ENCODE data around the gene MMP17.

MMP17 gene

DNA sequence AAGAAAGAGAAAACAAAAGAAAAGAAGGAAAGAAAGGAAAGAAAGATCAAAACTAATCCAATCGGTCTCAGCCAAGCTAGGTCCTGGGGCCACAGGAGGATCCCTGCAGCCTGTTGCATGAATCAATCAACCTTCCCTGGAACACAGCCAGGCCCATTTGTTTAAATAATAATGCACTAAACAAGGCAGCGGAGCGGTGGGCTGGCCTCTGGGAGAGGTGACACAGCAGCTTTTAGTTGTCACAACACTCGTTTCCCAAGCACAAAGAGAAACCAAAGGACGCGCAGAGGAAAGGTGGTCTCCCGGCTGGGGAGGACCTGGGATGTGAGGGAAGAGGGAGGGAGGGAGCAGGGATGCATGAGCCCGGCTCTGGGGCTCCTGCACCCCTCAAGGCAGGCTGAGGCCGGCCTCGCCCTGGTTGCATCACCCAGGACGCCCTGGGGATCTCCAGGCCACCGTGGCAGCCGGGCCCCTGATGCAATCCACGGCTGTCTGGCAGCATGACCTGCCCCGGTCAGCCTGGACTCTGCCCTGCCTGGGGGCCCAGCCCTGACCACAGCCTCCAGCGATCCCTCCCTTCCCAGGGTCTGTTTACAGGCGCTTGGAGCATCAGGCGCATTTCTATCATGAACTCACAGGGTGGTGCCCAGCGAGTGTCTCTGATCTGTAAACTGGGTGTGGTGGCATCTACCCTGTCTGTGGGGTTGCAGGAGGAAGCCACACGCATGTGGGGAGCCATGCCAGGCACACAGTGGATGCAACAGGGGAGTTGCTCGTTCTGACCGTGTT, 32.5 kb downstream of the MMP17 start:
- DNase-seq (ENCODE audit: low read depth) = peak; percentile 49
- H3K4me3 ChIP-seq (replicated peaks; ENCODE audit: low read depth, low read length) = no peak overlapping the region
- no peak for TF ChIP-seq CTCF (IDR thresholded peaks at IDR 0.05; ENCODE audit: low read length, missing control alignments)

GRCh38 chr12:131861261-131862083, 33.3 kb downstream of the MMP17 start:
- TF ChIP-seq CTCF (IDR thresholded peaks at IDR 0.05; ENCODE audit: low read length, missing control alignments) = no peak
- DNase-seq (ENCODE audit: low read depth) = no peak
- H3K4me3 ChIP-seq (replicated peaks; ENCODE audit: low read depth, low read length) = no peak overlapping the region

DNA sequence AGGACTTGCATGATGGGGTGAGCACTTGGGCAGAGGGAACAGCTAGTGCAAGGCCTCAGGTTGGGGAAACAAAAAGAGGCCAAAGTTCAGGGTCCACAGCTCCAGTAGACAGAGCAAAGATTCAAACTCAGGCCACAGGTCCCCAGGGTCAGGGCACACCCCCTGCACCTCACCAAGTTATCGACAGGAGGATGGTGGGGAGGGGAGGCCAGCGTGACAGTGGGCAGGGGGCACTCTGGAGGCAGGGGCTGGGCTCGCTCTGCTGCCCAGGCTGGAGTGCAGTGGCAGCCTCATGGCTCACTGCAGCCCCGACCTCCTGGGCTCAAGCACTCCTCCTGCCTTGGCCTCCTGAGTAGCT, 33.9 kb downstream of the MMP17 start:
- no peak for TF ChIP-seq CTCF (IDR thresholded peaks at IDR 0.05; ENCODE audit: low read length, missing control alignments)

GRCh38 chr12:131862600-131862993, 34.4 kb downstream of the MMP17 start:
- DNase-seq (ENCODE audit: low read depth) = no peak
- H3K4me3 ChIP-seq (replicated peaks; ENCODE audit: low read depth, low read length) = no peak overlapping the region
- TF ChIP-seq CTCF (IDR thresholded peaks at IDR 0.05; ENCODE audit: low read length, missing control alignments) = no peak

More for the DNA sequence above, 33.9 kb downstream of the MMP17 start:
- DNase-seq (ENCODE audit: low read depth) = no peak
- no peak overlapping the region for H3K4me3 ChIP-seq (replicated peaks; ENCODE audit: low read depth, low read length)

- H3K4me3 ChIP-seq (replicated peaks; ENCODE audit: low read depth, low read length) = no peak overlapping the region
- peak; percentile 29 for DNase-seq (ENCODE audit: low read depth)
- TF ChIP-seq CTCF (IDR thresholded peaks at IDR 0.05; ENCODE audit: low read length, missing control alignments) = no peak
Observed at GRCh38 chr12:131862994-131863710, 35.0 kb downstream of the MMP17 start.

GRCh38 chr12:131863711-131864396, 35.7 kb downstream of the MMP17 start:
- H3K4me3 ChIP-seq (replicated peaks; ENCODE audit: low read depth, low read length) = no peak overlapping the region
- TF ChIP-seq CTCF (IDR thresholded peaks at IDR 0.05; ENCODE audit: low read length, missing control alignments) = no peak
- no peak for DNase-seq (ENCODE audit: low read depth)

All from fibroblast of pulmonary artery (primary cell).